Amniotic stem cell (primary cell): ENCODE measurements around the gene SLC25A22.

Experiments used
- DNase-seq: peaks from one replicate; lab custom pipeline; 2025; lab: John Stamatoyannopoulos, UW

The SLC25A22 gene

GRCh38 chr11:833849-834311, 35.8 kb upstream of the SLC25A22 start:
- no peak for DNase-seq

GRCh38 chr11:833114-833791, 35.2 kb upstream of the SLC25A22 start:
- DNase-seq: no peak

GRCh38 chr11:832529-833113, 34.5 kb upstream of the SLC25A22 start, which contains the start of gene CD151:
Gene CD151 (plus strand): TSS chr11:832952. CDS start chr11:836070, 3,118 bp downstream.
- DNase-seq: peak; percentile 54

GRCh38 chr11:831961-832528, 34.0 kb upstream of the SLC25A22 start:
- DNase-seq: no peak

GRCh38 chr11:831118-831864, 33.2 kb upstream of the SLC25A22 start:
- DNase-seq: no peak

GRCh38 chr11:830295-831117, 32.4 kb upstream of the SLC25A22 start:
- no peak for DNase-seq

GRCh38 chr11:829847-830294, 31.8 kb upstream of the SLC25A22 start:
- DNase-seq: no peak

- DNase-seq: no peak
Measured at GRCh38 chr11:829176-829846, 31.2 kb upstream of the SLC25A22 start.

- DNase-seq: no peak
Measured at GRCh38 chr11:828506-829175, 30.6 kb upstream of the SLC25A22 start.

- no peak for DNase-seq
Measured at GRCh38 chr11:827897-828192, 29.8 kb upstream of the SLC25A22 start, which contains the start of gene CRACR2B. Gene CRACR2B (plus strand): TSS chr11:827919. CDS start chr11:828608, 689 bp downstream.

GRCh38 chr11:827146-827896, 29.2 kb upstream of the SLC25A22 start:
- no peak for DNase-seq

- DNase-seq: no peak
Measured at GRCh38 chr11:826836-827145, 28.7 kb upstream of the SLC25A22 start.

GRCh38 chr11:826227-826621, 28.1 kb upstream of the SLC25A22 start:
- DNase-seq: no peak

GRCh38 chr11:825366-826226, 27.5 kb upstream of the SLC25A22 start:
- no peak for DNase-seq

- no peak for DNase-seq
Measured at GRCh38 chr11:824942-825341, 26.9 kb upstream of the SLC25A22 start.

- no peak for DNase-seq
Measured at GRCh38 chr11:824292-824880, 26.3 kb upstream of the SLC25A22 start.

- no peak for DNase-seq
Measured at GRCh38 chr11:823441-824291, 25.6 kb upstream of the SLC25A22 start.
